IPS-18a (cell line): ENCODE results near the gene STK33.

ENCODE experiments used
- H3K27ac ChIP-seq: one replicate; pipeline ENCODE4 v1.5.1; 2013; ENCODE audit warnings: low read length
- H3K27me3 ChIP-seq: one replicate; pipeline ENCODE4 v1.6.1; 2013; ENCODE audit warnings: mild to moderate bottlenecking, low read length; ENCODE audit not compliant: control insufficient read depth, insufficient read depth
- H3K36me3 ChIP-seq: one replicate; pipeline ENCODE4 v1.6.1; 2013; ENCODE audit warnings: low read depth, low read length; ENCODE audit not compliant: control insufficient read depth
- H3K4me1 ChIP-seq: one replicate; pipeline ENCODE4 v1.6.1; 2013; ENCODE audit warnings: low read depth, low read length; ENCODE audit not compliant: control insufficient read depth
- H3K4me3 ChIP-seq: one replicate; pipeline ENCODE4 v1.5.1; 2013; ENCODE audit warnings: low read length
- H3K9ac ChIP-seq: one replicate; pipeline ENCODE4 v1.6.1; 2013; ENCODE audit warnings: mild to moderate bottlenecking, low read length, moderate library complexity
- H3K9me3 ChIP-seq: one replicate; pipeline ENCODE4 v1.6.1; 2013; ENCODE audit warnings: low read depth, low read length; ENCODE audit not compliant: control insufficient read depth

STK33 gene

GRCh38 chr11:8573777-8574176, 20.3 kb downstream of the STK33 start:
- Histone ChIP-seq H3K4me3 (no peak overlapping the region), H3K36me3 (no peaks in the 10 kb centered on the region), H3K27me3 (no peaks in the 10 kb centered on the region), H3K9ac (no peak overlapping the region), H3K4me1 (no peaks in the 10 kb centered on the region), H3K9me3 (no peaks in the 10 kb centered on the region), H3K27ac (no peak overlapping the region)

GRCh38 chr11:8567602-8568198, 26.3 kb downstream of the STK33 start:
- Histone ChIP-seq H3K4me3 (no peak overlapping the region), H3K9me3 (no peaks in the 10 kb centered on the region), H3K9ac (no peak overlapping the region), H3K27ac (no peak overlapping the region), H3K36me3 (no peaks in the 10 kb centered on the region), H3K4me1 (no peaks in the 10 kb centered on the region), H3K27me3 (no peaks in the 10 kb centered on the region)

GRCh38 chr11:8566613-8567210, 27.3 kb downstream of the STK33 start:
- H3K4me1 ChIP-seq = no peaks in the 10 kb centered on the region

GRCh38 chr11:8564526-8564925, 29.5 kb downstream of the STK33 start:
- no peak overlapping the region for H3K9ac ChIP-seq
- H3K4me1 ChIP-seq = no peaks in the 10 kb centered on the region
- H3K36me3 ChIP-seq = no peaks in the 10 kb centered on the region
- H3K9me3 ChIP-seq = no peaks in the 10 kb centered on the region
- H3K27ac ChIP-seq = no peak overlapping the region
- H3K27me3 ChIP-seq = no peaks in the 10 kb centered on the region
- H3K4me3 ChIP-seq = no peak overlapping the region

More at GRCh38 chr11:8566613-8567210, 27.3 kb downstream of the STK33 start:
- Histone ChIP-seq H3K27ac (no peak overlapping the region), H3K27me3 (no peaks in the 10 kb centered on the region), H3K36me3 (no peaks in the 10 kb centered on the region), H3K9me3 (no peaks in the 10 kb centered on the region), H3K9ac (no peak overlapping the region), H3K4me3 (no peak overlapping the region)

- Histone ChIP-seq H3K27ac (no peak overlapping the region), H3K4me3 (no peak overlapping the region), H3K9ac (no peak overlapping the region), H3K9me3 (no peaks in the 10 kb centered on the region), H3K36me3 (no peaks in the 10 kb centered on the region), H3K4me1 (no peaks in the 10 kb centered on the region), H3K27me3 (no peaks in the 10 kb centered on the region)
These were observed 32.6 kb downstream of the STK33 start for GRCh38 chr11:8561461-8561860.

GRCh38 chr11:8558436-8558835, 35.6 kb downstream of the STK33 start:
- no peaks in the 10 kb centered on the region for H3K27me3 ChIP-seq
- H3K4me3 ChIP-seq = no peak overlapping the region
- H3K4me1 ChIP-seq = no peaks in the 10 kb centered on the region
- H3K36me3 ChIP-seq = no peaks in the 10 kb centered on the region
- no peak overlapping the region for H3K9ac ChIP-seq
- H3K27ac ChIP-seq = no peak overlapping the region
- no peaks in the 10 kb centered on the region for H3K9me3 ChIP-seq

GRCh38 chr11:8545698-8546366, 48.2 kb downstream of the STK33 start:
- Histone ChIP-seq H3K27me3 (no peaks in the 10 kb centered on the region), H3K4me3 (no peak overlapping the region), H3K27ac (no peak overlapping the region), H3K36me3 (no peaks in the 10 kb centered on the region), H3K4me1 (no peaks in the 10 kb centered on the region), H3K9me3 (peaks cover 5% of the 10 kb centered on the region), H3K9ac (no peak overlapping the region)

GRCh38 chr11:8544807-8545206, 49.2 kb downstream of the STK33 start:
- no peaks in the 10 kb centered on the region for H3K27me3 ChIP-seq
- no peaks in the 10 kb centered on the region for H3K4me1 ChIP-seq
- H3K9me3 ChIP-seq = peaks cover 5% of the 10 kb centered on the region
- H3K4me3 ChIP-seq = no peak overlapping the region
- H3K9ac ChIP-seq = no peak overlapping the region
- H3K27ac ChIP-seq = no peak overlapping the region
- no peaks in the 10 kb centered on the region for H3K36me3 ChIP-seq

- Histone ChIP-seq H3K27ac (no peak overlapping the region), H3K27me3 (no peaks in the 10 kb centered on the region), H3K4me1 (no peaks in the 10 kb centered on the region), H3K9ac (no peak overlapping the region), H3K36me3 (no peaks in the 10 kb centered on the region), H3K9me3 (peaks cover 1% of the 10 kb centered on the region), H3K4me3 (no peak overlapping the region)
These were observed 50.8 kb downstream of the STK33 start for GRCh38 chr11:8543278-8543677.

- no peaks in the 10 kb centered on the region for H3K36me3 ChIP-seq
- no peak overlapping the region for H3K4me3 ChIP-seq
- H3K9me3 ChIP-seq = no peaks in the 10 kb centered on the region
- H3K27ac ChIP-seq = no peak overlapping the region
- H3K9ac ChIP-seq = no peak overlapping the region
- H3K27me3 ChIP-seq = no peaks in the 10 kb centered on the region
- no peaks in the 10 kb centered on the region for H3K4me1 ChIP-seq
These were observed 52.6 kb downstream of the STK33 start for GRCh38 chr11:8541448-8541847.

GRCh38 chr11:8533332-8533731, 60.7 kb downstream of the STK33 start:
- H3K4me3 ChIP-seq = no peak overlapping the region
- H3K4me1 ChIP-seq = peaks cover 6% of the 10 kb centered on the region
- H3K27me3 ChIP-seq = no peaks in the 10 kb centered on the region
- no peaks in the 10 kb centered on the region for H3K36me3 ChIP-seq
- H3K27ac ChIP-seq = no peak overlapping the region
- H3K9me3 ChIP-seq = no peaks in the 10 kb centered on the region
- no peak overlapping the region for H3K9ac ChIP-seq

- H3K9me3 ChIP-seq = no peaks in the 10 kb centered on the region
- no peaks in the 10 kb centered on the region for H3K27me3 ChIP-seq
- H3K4me1 ChIP-seq = peaks cover 11% of the 10 kb centered on the region
- no peaks in the 10 kb centered on the region for H3K36me3 ChIP-seq
- no peak overlapping the region for H3K9ac ChIP-seq
- H3K27ac ChIP-seq = no peak overlapping the region
- H3K4me3 ChIP-seq = no peak overlapping the region
These were observed 61.6 kb downstream of the STK33 start for GRCh38 chr11:8532475-8532874.
